OCI-M1 (cell line): ENCODE results near the gene USP17L27.
"Not testable (repeated sequence)": the region's sequence is repeated elsewhere in the genome, so short reads cannot be mapped to it uniquely, and the experiment has no call there.

ENCODE experiments used
- DNase-seq: peaks from one replicate; lab custom pipeline; 2025; lab: John Stamatoyannopoulos, UW

USP17L27 gene

DNA sequence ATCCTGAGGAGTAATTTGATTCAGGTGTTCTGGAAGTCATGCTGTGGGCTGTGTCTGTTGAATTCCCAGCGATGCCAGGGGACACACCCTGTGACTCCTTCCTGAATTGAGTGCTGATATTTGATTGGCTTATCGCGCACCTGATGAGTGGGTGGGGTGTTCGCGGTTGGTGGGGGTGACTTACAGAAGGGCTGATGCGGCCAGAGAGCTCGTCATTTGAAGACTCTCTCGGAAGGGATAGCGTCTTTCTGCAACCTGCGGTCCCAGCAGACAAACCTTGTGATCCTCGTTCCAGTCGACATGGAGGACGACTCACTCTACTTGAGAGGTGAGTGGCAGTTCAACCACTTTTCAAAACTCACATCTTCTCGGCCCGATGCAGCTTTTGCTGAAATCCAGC, at the start of gene USP17L27:
Gene USP17L27, plus strand, starts transcription at position 301 of the 400 bp plus-strand sequence. Its CDS starts 0 bp downstream, at position 301.
- DNase-seq, result not testable (repeated sequence)

DNA sequence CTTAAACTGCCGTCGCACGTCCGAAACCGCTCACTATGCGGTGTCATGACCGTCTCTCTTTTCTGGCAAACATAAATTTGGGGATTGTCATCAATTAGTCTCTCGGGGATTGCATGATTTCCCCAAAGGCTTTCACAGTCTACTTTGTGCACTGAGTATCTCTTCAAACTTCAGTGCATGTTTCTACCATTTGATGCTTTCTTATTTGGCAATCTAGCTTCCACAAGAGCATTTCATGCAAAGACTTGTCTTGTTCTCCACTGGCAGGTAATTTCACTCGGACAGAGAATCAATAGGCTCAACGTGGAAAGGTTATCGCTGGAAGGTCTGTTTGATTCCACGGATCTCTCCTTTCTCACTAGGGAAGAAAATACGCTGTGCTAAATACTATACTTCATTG, 19.8 kb upstream of the USP17L27 start:
- not testable (repeated sequence) for DNase-seq

DNA sequence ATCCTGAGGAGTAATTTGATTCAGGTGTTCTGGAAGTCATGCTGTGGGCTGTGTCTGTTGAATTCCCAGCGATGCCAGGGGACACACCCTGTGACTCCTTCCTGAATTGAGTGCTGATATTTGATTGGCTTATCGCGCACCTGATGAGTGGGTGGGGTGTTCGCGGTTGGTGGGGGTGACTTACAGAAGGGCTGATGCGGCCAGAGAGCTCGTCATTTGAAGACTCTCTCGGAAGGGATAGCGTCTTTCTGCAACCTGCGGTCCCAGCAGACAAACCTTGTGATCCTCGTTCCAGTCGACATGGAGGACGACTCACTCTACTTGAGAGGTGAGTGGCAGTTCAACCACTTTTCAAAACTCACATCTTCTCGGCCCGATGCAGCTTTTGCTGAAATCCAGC, 19.1 kb upstream of the USP17L27 start, which contains the start of gene USP17L24:
Gene USP17L24, plus strand, starts transcription at position 301 of the 400 bp plus-strand sequence. Its CDS starts 0 bp downstream, at position 301.
- DNase-seq, result not testable (repeated sequence)

- not testable (repeated sequence) for DNase-seq
These were observed 14.3 kb upstream of the USP17L27 start, which contains the start of gene USP17L25 for GRCh38 chr4:9329611-9330010. Gene USP17L25 (plus strand): TSS chr4:9329911. CDS start chr4:9329911, 0 bp downstream.

DNA sequence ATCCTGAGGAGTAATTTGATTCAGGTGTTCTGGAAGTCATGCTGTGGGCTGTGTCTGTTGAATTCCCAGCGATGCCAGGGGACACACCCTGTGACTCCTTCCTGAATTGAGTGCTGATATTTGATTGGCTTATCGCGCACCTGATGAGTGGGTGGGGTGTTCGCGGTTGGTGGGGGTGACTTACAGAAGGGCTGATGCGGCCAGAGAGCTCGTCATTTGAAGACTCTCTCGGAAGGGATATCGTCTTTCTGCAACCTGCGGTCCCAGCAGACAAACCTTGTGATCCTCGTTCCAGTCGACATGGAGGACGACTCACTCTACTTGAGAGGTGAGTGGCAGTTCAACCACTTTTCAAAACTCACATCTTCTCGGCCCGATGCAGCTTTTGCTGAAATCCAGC, 9.6 kb upstream of the USP17L27 start, which contains the start of gene USP17L26:
Gene USP17L26, plus strand, starts transcription at position 301 of the 400 bp plus-strand sequence. Its CDS starts 0 bp downstream, at position 301.
- not testable (repeated sequence) for DNase-seq

GRCh38 chr4:9339103-9339502, 4.8 kb upstream of the USP17L27 start, which contains the start of gene USP17L5:
Gene USP17L5 (plus strand): TSS chr4:9339403. CDS start chr4:9339403, 0 bp downstream.
- DNase-seq, result not testable (repeated sequence)

GRCh38 chr4:9348593-9348992, 4.6 kb downstream of the USP17L27 start, which contains the start of gene USP17L28:
Gene USP17L28 (plus strand): TSS chr4:9348893. CDS start chr4:9348893, 0 bp downstream.
- not testable (repeated sequence) for DNase-seq

GRCh38 chr4:9350866-9351265, 6.9 kb downstream of the USP17L27 start:
- not testable (repeated sequence) for DNase-seq

DNA sequence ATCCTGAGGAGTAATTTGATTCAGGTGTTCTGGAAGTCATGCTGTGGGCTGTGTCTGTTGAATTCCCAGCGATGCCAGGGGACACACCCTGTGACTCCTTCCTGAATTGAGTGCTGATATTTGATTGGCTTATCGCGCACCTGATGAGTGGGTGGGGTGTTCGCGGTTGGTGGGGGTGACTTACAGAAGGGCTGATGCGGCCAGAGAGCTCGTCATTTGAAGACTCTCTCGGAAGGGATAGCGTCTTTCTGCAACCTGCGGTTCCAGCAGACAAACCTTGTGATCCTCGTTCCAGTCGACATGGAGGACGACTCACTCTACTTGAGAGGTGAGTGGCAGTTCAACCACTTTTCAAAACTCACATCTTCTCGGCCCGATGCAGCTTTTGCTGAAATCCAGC, 9.4 kb downstream of the USP17L27 start, which contains the start of gene USP17L29:
Gene USP17L29, plus strand, starts transcription at position 301 of the 400 bp plus-strand sequence. Its CDS starts 0 bp downstream, at position 301.
- not testable (repeated sequence) for DNase-seq

GRCh38 chr4:9362829-9363228, 18.9 kb downstream of the USP17L27 start, which contains the start of gene USP17L30:
Gene USP17L30 (plus strand): TSS chr4:9363129. CDS start chr4:9363129, 0 bp downstream.
- not testable (repeated sequence) for DNase-seq

GRCh38 chr4:9379881-9380280, 35.9 kb downstream of the USP17L27 start:
- DNase-seq, result not testable (repeated sequence)

DNA sequence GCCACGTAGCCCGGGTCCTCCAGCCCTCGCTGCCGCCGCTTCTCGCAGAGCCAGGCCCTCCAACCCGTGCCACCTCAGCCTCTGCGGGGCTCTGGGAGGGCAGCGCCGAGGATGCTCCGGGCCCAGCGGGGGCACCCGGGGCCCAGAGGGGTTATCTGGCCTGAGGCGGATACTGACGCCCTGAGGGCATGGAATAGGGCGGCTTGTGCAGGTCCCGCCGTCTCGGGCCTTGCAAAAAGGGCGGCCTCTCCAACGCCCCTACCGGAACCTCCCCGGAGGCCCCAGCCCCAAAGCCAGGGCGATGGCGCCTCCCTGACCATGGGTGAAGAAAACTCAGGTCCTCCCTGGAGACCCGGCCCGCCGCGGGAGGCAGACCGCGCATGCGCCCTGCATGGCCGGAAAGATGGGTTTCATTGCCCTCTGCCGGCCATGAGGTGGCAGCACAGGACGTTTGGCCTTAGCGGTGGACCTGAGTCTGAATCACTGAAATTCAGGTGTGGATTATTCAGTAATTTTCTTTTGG, 37.1 kb downstream of the USP17L27 start:
- not testable (repeated sequence) for DNase-seq

DNA sequence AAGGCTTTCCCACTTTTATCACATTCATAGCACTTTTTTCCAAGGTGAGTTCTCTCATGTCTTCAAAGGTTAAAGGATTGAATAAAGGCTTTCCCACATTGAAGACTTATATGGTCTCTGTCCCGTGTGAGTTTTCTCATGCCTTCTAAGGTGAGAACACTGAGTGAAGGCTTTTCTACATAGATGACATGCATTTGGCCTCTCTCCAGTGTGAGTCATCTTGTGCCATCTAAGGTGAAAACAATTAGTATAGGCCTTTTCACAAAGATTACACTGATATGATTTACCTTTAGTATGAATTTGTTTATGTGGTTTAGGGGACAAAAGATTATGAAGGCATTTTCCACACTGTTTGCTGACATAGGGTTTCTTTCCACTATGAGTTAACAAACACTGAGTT, 40.2 kb downstream of the USP17L27 start:
- no peak for DNase-seq

DNA sequence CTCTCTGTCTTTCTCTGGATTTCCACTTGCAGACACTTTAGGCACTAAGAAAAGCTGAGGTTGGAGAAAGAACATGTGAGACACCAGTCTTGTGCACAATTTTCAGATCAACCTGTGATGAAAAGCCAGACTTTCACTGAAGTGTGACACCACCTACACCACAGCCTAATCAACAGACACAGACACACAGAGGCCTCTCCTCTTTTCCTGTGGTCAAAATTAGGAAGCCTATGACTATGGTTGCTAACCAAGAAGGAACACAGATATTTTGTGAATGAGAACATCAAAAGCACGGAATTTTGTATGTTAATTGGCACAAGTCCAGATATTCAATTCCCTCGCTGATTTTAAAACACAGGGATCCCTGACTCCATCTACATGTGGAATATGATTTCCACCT, 45.1 kb downstream of the USP17L27 start:
- not testable (repeated sequence) for DNase-seq
